Pancreas (tissue), 10 donors: ENCODE results near the gene MMP10. TPM values are rescaled to one million over a fixed set of nuclear protein-coding genes. Genes with fewer than 3 reads are reported as not detected.
A peak's percentile ranks its signal among the peaks of the same experiment; 100 is the strongest.

Experiments
- ATAC-seq, 4 donors: fragments of 200-7000 bp; cut with Tn5 transposase; one replicate each; pipeline versions ENCODE4 v1.8.0 to v1.9.1; 2020; ENCODE audit warnings: mild to moderate bottlenecking in 4 of 4, moderate library complexity in 4 of 4
- DNase-seq, 6 donors: peaks; one replicate each; pipeline ENCODE4 v3.0.0-alpha.2; 2020
- FAIRE-seq: peaks from 2 replicates; lab custom pipeline; 2012; peaks lifted over from hg19 to GRCh38; lab: Jason Lieb, UNC
- H3K27ac ChIP-seq, 4 donors: fragments of 200-600 bp; sonication (generic); 1 replicate in 3 of 4; 2 replicates in 1 of 4; pipeline versions ENCODE4 v1.5.0 to v1.8.0; 2020
- H3K27me3 ChIP-seq, 4 donors: fragments of 200-600 bp; one replicate each; pipeline ENCODE4 v1.8.0; 2021
- H3K36me3 ChIP-seq, 3 donors: fragments of 200-600 bp; sonication (generic) in 1 of 3; one replicate each; pipeline versions ENCODE4 v1.5.0 to v1.8.0; 2020 to 2021
- H3K4me1 ChIP-seq, 3 donors: fragments of 200-600 bp; one replicate each; pipeline ENCODE4 v1.8.0; 2021
- H3K4me3 ChIP-seq, 4 donors: fragments of 200-600 bp; sonication (generic) in 2 of 4; one replicate each; pipeline versions ENCODE4 v1.5.0 to v1.8.0; 2020 to 2021
- H3K9me3 ChIP-seq, 4 donors: fragments of 200-600 bp; one replicate each; pipeline ENCODE4 v1.8.0; 2021
- WGBS, 2 donors: extraction: QIAGEN DNeasy Blood & Tissue Kit; methylation state at CpG; one replicate each; pipeline ENCODE4 v1.1.7; 2013; 5-methylcytosine and 5-hydroxymethylcytosine counted together
- intact Hi-C, 3 donors: fragments of 100-400 bp; cut with DNase I; formaldehyde crosslinking; loops; one replicate each; pipeline versions ENCODE4 v1.11.1 to v1.14.2; 2022
- polyA plus RNA-seq, 2 donors: library from polyadenylated mRNA; stranded (reverse); fragments of 200-250 nt; gene quantifications; one replicate each; pipeline ENCODE4 v1.2.3, GENCODE V29; 2013
- total RNA-seq, 6 donors: library from RNA; stranded (reverse); fragmentation: NEBNext Ultra II Directional in 4 of 6; extraction: Animal tissue kit (Norgen Biotek cat#: 25700) in 4 of 6; gene quantifications; one replicate each; pipeline versions ENCODE4 v1.2.1 to v1.2.4, GENCODE V29; 2021 to 2023
- TF ChIP-seq, protein P1 (sequence below), 4 donors: fragments of 200-600 bp; sonication (generic) in 3 of 4; IDR thresholded peaks; one replicate each; pipeline versions ENCODE4 v1.5.0 to v1.8.0; 2021; ENCODE audit warnings: antibody characterized with exemption in 4 of 4
- donor health status: healthy with polysubstance abuse.
- donor health status: DM: no; HTN: no; CAD: no; lungs with moderate emphysema.
- donor health status: DM: no; HTN: no; CAD: no.
- donor health status: control.
- donor health status: control.
- donor health status: Bipolar disorder and iron deficiency.
- donor health status: DM: yes; HTN: yes; CAD: no.
- donor health status: DM: no; HTN: no; CAD: no.
- donor health status: DM: no; HTN: no; CAD: no.
- donor health status: DM: yes; HTN: yes; CAD: no.

MMP10 gene
- total and polyA plus RNA-seq, 8 donors, result 0.09 to 2.9 (median 0.34) TPM; not detected in 1

DNA sequence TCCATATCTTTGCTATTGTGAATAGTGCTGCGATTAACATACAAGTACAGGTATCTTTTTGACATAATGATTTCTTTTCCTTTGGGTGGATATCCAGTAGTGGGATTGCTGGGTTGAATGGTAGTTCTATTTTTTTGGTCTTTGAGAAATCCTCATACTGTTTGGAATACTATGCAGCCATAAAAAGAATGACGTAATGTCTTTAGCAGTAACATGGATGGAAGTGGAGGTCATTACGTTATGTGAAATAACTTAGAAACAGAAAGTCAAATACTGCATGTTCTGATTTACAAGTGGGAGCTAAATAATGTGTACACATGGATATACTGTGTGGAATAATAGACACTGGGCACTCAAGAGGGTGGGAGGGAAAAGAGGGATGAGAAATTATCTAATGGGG, 4.0 kb upstream of the MMP10 start:
- H3K9me3 ChIP-seq, result no peaks in the 10 kb centered on the region
- H3K36me3 ChIP-seq, result no peaks in the 10 kb centered on the region
- no peak overlapping the region for H3K4me3 ChIP-seq
- WGBS, 2 donors, result 69 to 72% methylated on average over 3 of the region's 3 CpGs
- no peak for FAIRE-seq
- no peak for ATAC-seq
- TF ChIP-seq, protein P1, sequence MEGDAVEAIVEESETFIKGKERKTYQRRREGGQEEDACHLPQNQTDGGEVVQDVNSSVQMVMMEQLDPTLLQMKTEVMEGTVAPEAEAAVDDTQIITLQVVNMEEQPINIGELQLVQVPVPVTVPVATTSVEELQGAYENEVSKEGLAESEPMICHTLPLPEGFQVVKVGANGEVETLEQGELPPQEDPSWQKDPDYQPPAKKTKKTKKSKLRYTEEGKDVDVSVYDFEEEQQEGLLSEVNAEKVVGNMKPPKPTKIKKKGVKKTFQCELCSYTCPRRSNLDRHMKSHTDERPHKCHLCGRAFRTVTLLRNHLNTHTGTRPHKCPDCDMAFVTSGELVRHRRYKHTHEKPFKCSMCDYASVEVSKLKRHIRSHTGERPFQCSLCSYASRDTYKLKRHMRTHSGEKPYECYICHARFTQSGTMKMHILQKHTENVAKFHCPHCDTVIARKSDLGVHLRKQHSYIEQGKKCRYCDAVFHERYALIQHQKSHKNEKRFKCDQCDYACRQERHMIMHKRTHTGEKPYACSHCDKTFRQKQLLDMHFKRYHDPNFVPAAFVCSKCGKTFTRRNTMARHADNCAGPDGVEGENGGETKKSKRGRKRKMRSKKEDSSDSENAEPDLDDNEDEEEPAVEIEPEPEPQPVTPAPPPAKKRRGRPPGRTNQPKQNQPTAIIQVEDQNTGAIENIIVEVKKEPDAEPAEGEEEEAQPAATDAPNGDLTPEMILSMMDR (IDR thresholded peaks at IDR 0.05), result no peak
- no peaks in the 10 kb centered on the region for H3K27me3 ChIP-seq
- intact Hi-C loops, result no loop called here
- no peak overlapping the region for H3K27ac ChIP-seq
- peaks cover 5 to 10% (median 8%) of the 10 kb centered on the region in 3 donors for H3K4me1 ChIP-seq
- DNase-seq, result no peak

DNA sequence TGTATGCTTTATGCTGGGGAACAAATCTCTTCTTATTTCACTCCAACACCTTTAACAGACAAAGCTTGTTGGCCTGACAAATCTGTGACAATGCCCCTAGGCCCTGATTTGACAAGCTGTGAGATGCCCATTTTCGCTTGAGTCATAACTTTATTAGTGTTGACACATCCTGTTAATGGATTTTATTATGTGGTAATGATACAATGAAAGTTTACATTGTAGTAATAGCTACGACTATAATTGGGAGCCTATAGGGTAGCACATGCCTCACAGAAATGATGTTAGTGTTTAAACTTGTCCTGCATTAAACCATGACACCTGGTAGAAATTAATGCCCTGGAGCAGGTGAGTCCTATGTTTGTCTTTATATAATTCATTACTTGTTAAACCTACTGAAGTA, 3.3 kb upstream of the MMP10 start:
- FAIRE-seq (no peak), DNase-seq (no peak), ATAC-seq (no peak)
- Histone ChIP-seq H3K9me3 (no peaks in the 10 kb centered on the region), H3K4me3 (no peak overlapping the region), H3K27ac (no peak overlapping the region), H3K4me1 (peaks cover 5 to 10% (median 8%) of the 10 kb centered on the region in 3 donors), H3K36me3 (no peaks in the 10 kb centered on the region), H3K27me3 (no peaks in the 10 kb centered on the region)
- TF ChIP-seq, protein P1 (IDR thresholded peaks at IDR 0.05), result no peak
- intact Hi-C loops, result no loop called here
- 71 to 88% methylated on average over 2 of the region's 2 CpGs for WGBS, 2 donors

DNA sequence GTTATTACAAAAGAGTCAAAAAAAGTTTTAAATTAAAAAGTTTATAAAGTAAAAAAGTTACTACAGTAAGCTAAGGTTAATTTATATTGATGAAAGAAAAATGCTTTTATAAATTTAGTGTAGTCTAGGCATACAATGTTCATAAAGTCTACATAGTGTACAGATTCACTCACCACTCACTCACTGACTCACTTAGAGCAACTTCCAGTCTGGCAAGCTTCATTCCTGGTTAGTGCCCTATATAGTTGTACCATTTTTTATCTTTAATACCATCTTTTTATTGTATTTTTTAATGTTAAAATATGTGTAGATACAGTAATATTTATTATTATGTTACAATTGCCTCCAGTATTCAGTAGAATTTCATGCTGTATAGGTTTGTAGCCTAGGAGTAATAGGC, 2.6 kb upstream of the MMP10 start:
- H3K36me3 ChIP-seq, result no peaks in the 10 kb centered on the region
- FAIRE-seq (no peak), DNase-seq (no peak), ATAC-seq (no peak)
- no peak overlapping the region for H3K4me3 ChIP-seq
- peaks cover 5 to 10% (median 8%) of the 10 kb centered on the region in 3 donors for H3K4me1 ChIP-seq
- TF ChIP-seq, protein P1 (IDR thresholded peaks at IDR 0.05), result no peak
- no peaks in the 10 kb centered on the region for H3K9me3 ChIP-seq
- H3K27me3 ChIP-seq, result no peaks in the 10 kb centered on the region
- H3K27ac ChIP-seq, result no peak overlapping the region
- intact Hi-C loops, result no loop called here

DNA sequence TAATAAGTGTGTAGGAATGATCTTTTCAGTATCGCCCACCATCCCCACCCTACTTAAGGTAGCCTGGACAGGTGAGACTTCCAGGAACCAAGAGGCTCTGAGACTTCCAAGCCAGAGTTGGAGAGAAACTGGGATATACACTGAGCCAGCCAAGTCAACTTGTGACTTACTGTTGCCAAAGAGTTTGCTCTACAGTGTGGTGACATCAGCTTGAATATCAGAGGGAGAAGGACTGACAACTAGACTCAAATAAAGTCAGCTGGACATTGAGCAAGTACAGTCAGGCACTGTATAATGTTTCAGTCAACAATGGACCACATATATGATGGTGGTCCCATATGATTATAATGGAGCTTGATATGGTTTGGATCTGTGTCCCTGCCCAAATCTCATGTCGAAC, 1.2 kb upstream of the MMP10 start:
- peak in 2 of 4 donors; percentile 24 to 39 for ATAC-seq
- 89 to 90% methylated on average over 2 of the region's 2 CpGs for WGBS, 2 donors
- TF ChIP-seq, protein P1 (IDR thresholded peaks at IDR 0.05), result no peak
- no peak for DNase-seq
- Histone ChIP-seq H3K27me3 (no peaks in the 10 kb centered on the region), H3K27ac (no peak overlapping the region), H3K4me1 (peaks cover 5 to 10% (median 8%) of the 10 kb centered on the region in 3 donors), H3K36me3 (no peaks in the 10 kb centered on the region), H3K9me3 (no peaks in the 10 kb centered on the region), H3K4me3 (no peak overlapping the region)
- intact Hi-C loops, result no loop called here
- no peak for FAIRE-seq

- FAIRE-seq, result no peak
- no peaks in the 10 kb centered on the region for H3K27me3 ChIP-seq
These were observed 4.0 kb downstream of the MMP10 start for GRCh38 chr11:102776454-102776853.

More at GRCh38 chr11:102776454-102776853, 4.0 kb downstream of the MMP10 start:
- Histone ChIP-seq H3K4me3 (no peak overlapping the region), H3K36me3 (no peaks in the 10 kb centered on the region), H3K27ac (no peak overlapping the region), H3K9me3 (no peaks in the 10 kb centered on the region), H3K4me1 (peaks cover 5 to 10% (median 8%) of the 10 kb centered on the region in 3 donors)
- TF ChIP-seq, protein P1 (IDR thresholded peaks at IDR 0.05), result no peak
- ATAC-seq, result no peak
- no peak for DNase-seq
- intact Hi-C loops, result no loop called here
- 73 to 76% methylated on average over 5 of the region's 5 CpGs for WGBS, 2 donors
